ENCODE measurements around the gene LAP3.

GRCh38 chr4:17561195-17561909 lies 15.6 kb upstream of the LAP3 start:
- TF ChIP-seq CTCF (IDR thresholded peaks at IDR 0.05; ENCODE audit: low read length) (no peak), EZH2 (IDR thresholded peaks at IDR 0.05; ENCODE audit: borderline replicate concordance, low read length) (no peak)

Measured in OCI-LY1 (cell line).